Adrenal gland (tissue), 12 donors: ENCODE results near the gene HID1. TPM values are rescaled to one million over a fixed set of nuclear protein-coding genes. Genes with fewer than 3 reads are reported as not detected.
A peak's percentile ranks its signal among the peaks of the same experiment; 100 is the strongest.
"Not testable (repeated sequence)": the region's sequence is repeated elsewhere in the genome, so short reads cannot be mapped to it uniquely, and the experiment has no call there.

ENCODE experiments used
- DNase-seq, 7 donors: peaks; one replicate each; pipeline ENCODE4 v3.0.0-alpha.2; 2019 to 2020
- H3K27ac ChIP-seq, 5 donors: fragments of 200-600 bp; sonication (generic) in 4 of 5; 1 replicate in 3 of 5; 2 replicates in 2 of 5; pipeline versions ENCODE4 v1.5.1 to v1.8.0; 2016 to 2020; ENCODE audit warnings: mild to moderate bottlenecking in 1 of 5
- H3K27me3 ChIP-seq: fragments of 200-600 bp; 2 replicates; pipeline ENCODE4 v1.8.0; 2021
- H3K36me3 ChIP-seq, 2 donors: fragments of 200-600 bp; replicated peaks in 1 of 2; 1 replicate in 1 of 2; 2 replicates in 1 of 2; pipeline versions ENCODE4 v1.5.1 to v1.8.0; 2018 to 2022
- H3K4me1 ChIP-seq, 2 donors: fragments of 200-600 bp; replicated peaks in 1 of 2; 1 replicate in 1 of 2; 2 replicates in 1 of 2; pipeline versions ENCODE4 v1.5.1 to v1.8.0; 2018 to 2021
- H3K4me3 ChIP-seq, 4 donors: fragments of 200-600 bp; sonication (generic) in 3 of 4; one replicate each; pipeline ENCODE4 v1.5.1; 2016 to 2018
- H3K9me3 ChIP-seq, 3 donors: fragments of 200-600 bp; sonication (generic) in 1 of 3; replicated peaks in 1 of 3; 1 replicate in 2 of 3; 2 replicates in 1 of 3; pipeline versions ENCODE4 v1.5.1 to v1.8.0; 2016 to 2021
- POLR2A ChIP-seq, 2 donors: fragments of 450-650 bp; IDR thresholded peaks; one replicate each; pipeline ENCODE4 v1.6.1; 2017; ENCODE audit warnings: antibody characterized with exemption in 2 of 2, mild to moderate bottlenecking in 2 of 2, moderate library complexity in 1 of 2
- WGBS, 4 donors: extraction: QIAGEN DNeasy Blood & Tissue Kit in 2 of 4; methylation state at CpG; one replicate each; pipeline versions ENCODE4 v1.1.5 to v1.1.7; 2013 to 2017; 5-methylcytosine and 5-hydroxymethylcytosine counted together
- intact Hi-C, 2 donors: fragments of 100-400 bp; cut with DNase I; formaldehyde crosslinking; loops; one replicate each; pipeline versions ENCODE4 v1.14.1 to v1.15.0; 2022 to 2023
- polyA plus RNA-seq, 3 donors: library from polyadenylated mRNA; stranded (reverse); fragments of 200-250 nt in 2 of 3; fragments of 350-450 nt in 1 of 3; fragmentation: Illumina TruSeq in 1 of 3; extraction: RNeasy Lipid Tissue Mini Kit (QIAGEN cat#74804) in 1 of 3; gene quantifications; one replicate each; pipeline ENCODE4 v1.2.3, GENCODE V29; 2013 to 2014
- total RNA-seq, 9 donors: library from RNA; depleted of rRNA in 4 of 9; stranded (reverse); fragments of >200 nt in 4 of 9; fragments of 120-200 nt in 1 of 9; fragmentation: NEBNext Ultra II Directional in 1 of 9; extraction: Animal tissue kit (Norgen Biotek cat#: 25700) in 1 of 9; gene quantifications; one replicate each; pipeline versions ENCODE4 v1.1.0 to v1.2.4, GENCODE V29; 2013 to 2023
- TF ChIP-seq, protein P1 (sequence below), 6 experiments: fragments of 450-650 bp in 4 of 6; fragments of 200-600 bp in 2 of 6; sonication (generic) in 1 of 6; IDR thresholded peaks; 1 replicate in 5 of 6; 2 replicates in 1 of 6; pipeline versions ENCODE4 v1.5.1 to v1.8.0; 2016 to 2021; ENCODE audit warnings: antibody characterized with exemption in 6 of 6, mild to moderate bottlenecking in 2 of 6, moderate library complexity in 1 of 6
- donor health status: healthy with polysubstance abuse.
- donor health status: Bipolar disorder and iron deficiency.
- donor health status: DM: yes; HTN: yes; CAD: no.
- donor health status: DM: no; HTN: no; CAD: no.
- donor health status: DM: no; HTN: no; CAD: no.
- donor health status: DM: yes; HTN: yes; CAD: no.

HID1 gene
- total and polyA plus RNA-seq, 12 donors: 2.8 to 42.6 (median 8.3) TPM

DNA sequence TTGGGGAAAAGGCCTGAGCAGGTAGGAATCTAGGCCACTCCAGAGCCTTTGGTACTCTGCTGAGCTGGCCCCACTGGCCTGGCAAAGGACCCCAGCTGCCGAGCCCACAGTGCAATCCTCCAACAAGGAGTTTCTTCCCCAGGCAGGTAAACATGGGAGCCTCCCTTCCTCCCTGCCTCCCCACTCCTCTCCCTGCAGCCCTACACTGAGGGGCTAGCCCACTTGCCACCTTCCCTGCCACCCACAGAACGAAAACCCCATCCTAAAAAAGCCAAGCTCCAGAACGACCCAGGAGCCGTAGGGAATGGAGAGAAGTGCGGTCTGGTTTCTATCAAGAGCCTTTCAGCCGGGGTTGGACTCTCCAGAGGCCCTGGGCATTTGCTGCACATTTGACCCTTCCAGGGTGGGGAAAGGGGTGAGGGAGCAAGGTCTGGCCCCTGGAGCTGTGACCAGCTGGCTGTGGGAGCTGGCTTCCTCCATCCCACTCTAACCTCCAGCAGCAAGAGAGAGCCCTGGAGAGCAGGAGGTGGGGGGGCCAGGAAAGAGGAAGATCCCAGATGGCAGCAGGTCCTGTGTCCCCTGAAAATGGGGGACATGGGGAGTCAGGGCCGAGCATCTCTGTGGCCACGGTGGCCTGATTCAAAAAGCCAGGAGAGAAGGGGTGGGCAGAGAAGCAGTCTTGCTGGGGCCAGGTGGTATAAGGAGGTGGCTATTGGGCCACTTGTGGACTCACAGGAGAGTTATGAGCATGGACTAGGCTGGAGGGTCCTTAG is 1.3 kb downstream of the HID1 start:
- intact Hi-C loops: loop anchor here in 1 of 2 donors (10.0 kb wide), 1 partner anchor 64 kb away; no protein-coding TSS in a partner anchor
- Histone ChIP-seq H3K27ac (peak overlapping the region in 2 of 5 donors; percentile 38 to 52), H3K9me3 (no peaks in the 10 kb centered on the region), H3K4me1 (peaks cover 0 to 13% of the 10 kb centered on the region in 2 donors), H3K36me3 (no peaks in the 10 kb centered on the region), H3K4me3 (peak overlapping the region in 1 of 4 donors; percentile 69), H3K27me3 (peaks cover 5% of the 10 kb centered on the region)
- WGBS, 4 donors: 76 to 88% (median 81%) methylated on average over 8 of the region's 8 CpGs
- DNase-seq: no peak
- TF ChIP-seq, protein P1, sequence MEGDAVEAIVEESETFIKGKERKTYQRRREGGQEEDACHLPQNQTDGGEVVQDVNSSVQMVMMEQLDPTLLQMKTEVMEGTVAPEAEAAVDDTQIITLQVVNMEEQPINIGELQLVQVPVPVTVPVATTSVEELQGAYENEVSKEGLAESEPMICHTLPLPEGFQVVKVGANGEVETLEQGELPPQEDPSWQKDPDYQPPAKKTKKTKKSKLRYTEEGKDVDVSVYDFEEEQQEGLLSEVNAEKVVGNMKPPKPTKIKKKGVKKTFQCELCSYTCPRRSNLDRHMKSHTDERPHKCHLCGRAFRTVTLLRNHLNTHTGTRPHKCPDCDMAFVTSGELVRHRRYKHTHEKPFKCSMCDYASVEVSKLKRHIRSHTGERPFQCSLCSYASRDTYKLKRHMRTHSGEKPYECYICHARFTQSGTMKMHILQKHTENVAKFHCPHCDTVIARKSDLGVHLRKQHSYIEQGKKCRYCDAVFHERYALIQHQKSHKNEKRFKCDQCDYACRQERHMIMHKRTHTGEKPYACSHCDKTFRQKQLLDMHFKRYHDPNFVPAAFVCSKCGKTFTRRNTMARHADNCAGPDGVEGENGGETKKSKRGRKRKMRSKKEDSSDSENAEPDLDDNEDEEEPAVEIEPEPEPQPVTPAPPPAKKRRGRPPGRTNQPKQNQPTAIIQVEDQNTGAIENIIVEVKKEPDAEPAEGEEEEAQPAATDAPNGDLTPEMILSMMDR (IDR thresholded peaks at IDR 0.05): no peak
- no peak for TF ChIP-seq POLR2A (IDR thresholded peaks at IDR 0.05)

DNA sequence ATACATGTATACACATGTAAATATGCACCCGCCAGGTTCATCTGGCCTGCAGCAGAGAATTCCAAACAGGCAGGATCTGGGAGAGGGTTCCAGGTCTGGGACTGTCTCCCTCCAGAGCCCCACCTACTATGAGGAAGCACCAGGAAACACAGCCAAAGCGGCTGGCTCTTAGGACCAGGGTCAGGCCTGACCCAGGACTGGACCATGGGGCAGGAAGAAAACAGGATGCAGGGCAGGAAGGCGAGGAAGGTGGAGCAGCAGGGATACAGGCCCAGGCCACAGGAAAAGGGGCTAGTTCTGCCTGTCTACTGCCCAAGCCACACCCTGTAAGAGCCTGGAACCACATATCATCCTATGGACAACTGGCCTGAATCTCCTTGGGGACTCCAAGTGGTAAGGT is 2.2 kb downstream of the HID1 start:
- intact Hi-C loops: loop anchor here in 1 of 2 donors (10.0 kb wide), 1 partner anchor 64 kb away; no protein-coding TSS in a partner anchor
- H3K27ac ChIP-seq: peak overlapping the region in 1 of 5 donors; percentile 39
- peak in 1 of 7 donors; percentile 46 for DNase-seq
- peaks cover 0 to 13% of the 10 kb centered on the region in 2 donors for H3K4me1 ChIP-seq
- H3K4me3 ChIP-seq: no peak overlapping the region
- no peaks in the 10 kb centered on the region for H3K9me3 ChIP-seq
- TF ChIP-seq POLR2A (IDR thresholded peaks at IDR 0.05): peak in 1 of 2 donors; percentile 12
- TF ChIP-seq, protein P1 (IDR thresholded peaks at IDR 0.05): no peak
- peaks cover 5% of the 10 kb centered on the region for H3K27me3 ChIP-seq
- no peaks in the 10 kb centered on the region for H3K36me3 ChIP-seq
- 79 to 90% (median 79%) methylated on average over 2 to 3 of the region's 3 CpGs for WGBS, 4 donors

DNA sequence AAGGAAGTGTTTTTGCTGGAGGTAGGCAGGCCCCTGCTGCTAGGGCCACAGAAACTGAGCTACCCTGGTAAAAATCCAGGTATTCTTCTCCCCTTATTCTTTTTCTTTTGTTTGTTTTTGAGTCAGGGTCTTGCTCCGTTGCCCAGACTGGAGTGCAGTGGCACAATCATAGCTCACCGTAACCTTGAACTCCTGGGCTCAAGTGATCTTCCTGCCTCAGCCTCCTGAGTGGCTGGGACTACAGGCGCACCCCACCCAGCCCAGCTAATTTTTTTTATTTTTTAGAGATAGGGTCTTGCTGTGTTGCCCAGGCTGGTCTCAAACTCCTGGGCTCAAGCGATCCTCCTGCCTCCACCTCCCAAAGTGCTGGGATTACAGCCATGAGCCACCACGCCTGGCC is 3.1 kb downstream of the HID1 start:
- H3K4me3 ChIP-seq, DNase-seq, H3K27me3 ChIP-seq, H3K27ac ChIP-seq, H3K36me3 ChIP-seq, H3K9me3 ChIP-seq: not testable (repeated sequence)
- intact Hi-C loops: loop anchor here in 1 of 2 donors (10.0 kb wide), 1 partner anchor 135 kb away; the partner anchor contains the start of gene ARMC7
- H3K4me1 ChIP-seq: peaks cover 0 to 13% of the 10 kb centered on the region in 2 donors
- 89 to 96% (median 89%) methylated on average over 5 of the region's 5 CpGs for WGBS, 4 donors

DNA sequence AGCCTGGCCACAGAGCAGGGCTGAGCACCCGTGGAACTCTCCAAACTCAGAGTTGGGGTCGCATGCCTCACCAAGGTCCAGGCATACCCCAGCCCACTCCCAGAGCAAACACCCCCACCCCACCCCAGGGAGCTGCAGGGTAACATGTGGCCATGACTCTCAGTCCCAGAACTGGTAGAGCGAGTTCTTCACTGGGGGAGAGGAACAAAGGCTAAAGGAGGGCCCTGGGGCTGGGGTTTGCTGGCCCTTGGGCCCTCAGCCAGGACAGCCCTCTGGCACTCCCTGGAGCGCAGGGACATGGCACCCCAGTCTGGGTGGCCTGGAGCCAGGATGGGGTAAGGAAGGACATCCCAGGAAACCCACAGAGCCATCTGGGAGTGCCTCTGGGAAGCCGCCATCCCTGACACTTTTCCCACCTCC is 4.2 kb downstream of the HID1 start:
- intact Hi-C loops: loop anchor here in 1 of 2 donors (10.0 kb wide), 1 partner anchor 136 kb away; the partner anchor contains the start of gene ARMC7
- no peak for DNase-seq
- TF ChIP-seq, protein P1 (IDR thresholded peaks at IDR 0.05): no peak
- no peak for TF ChIP-seq POLR2A (IDR thresholded peaks at IDR 0.05)
- Histone ChIP-seq H3K4me3 (no peak overlapping the region), H3K27ac (no peak overlapping the region), H3K36me3 (no peaks in the 10 kb centered on the region), H3K9me3 (no peaks in the 10 kb centered on the region), H3K4me1 (peaks cover 0 to 13% of the 10 kb centered on the region in 2 donors), H3K27me3 (peaks cover 5% of the 10 kb centered on the region)
- 65 to 80% (median 72%) methylated on average over 2 to 5 of the region's 5 CpGs for WGBS, 4 donors
